ENCODE data around the gene CDKL1.

DNA sequence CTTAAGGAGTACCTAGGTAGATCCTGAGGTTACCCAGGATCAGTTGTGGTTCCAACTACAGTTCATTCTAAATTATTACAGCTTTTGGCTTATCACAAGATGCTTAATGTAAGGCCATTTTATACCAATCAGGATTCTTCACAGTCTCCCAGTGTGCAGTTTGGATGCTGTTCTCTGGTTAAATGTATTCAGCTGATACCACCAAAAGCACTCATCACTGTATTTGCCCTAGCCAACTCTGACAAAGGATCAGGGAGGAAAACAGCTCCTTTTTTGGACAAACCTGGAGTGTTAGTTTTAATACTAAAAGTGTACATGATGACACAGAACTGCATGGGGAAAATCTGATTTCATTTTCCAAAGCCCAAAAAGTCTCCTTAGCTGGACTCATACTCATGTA, 65.1 kb downstream of the CDKL1 start:
- TF ChIP-seq, protein P1, sequence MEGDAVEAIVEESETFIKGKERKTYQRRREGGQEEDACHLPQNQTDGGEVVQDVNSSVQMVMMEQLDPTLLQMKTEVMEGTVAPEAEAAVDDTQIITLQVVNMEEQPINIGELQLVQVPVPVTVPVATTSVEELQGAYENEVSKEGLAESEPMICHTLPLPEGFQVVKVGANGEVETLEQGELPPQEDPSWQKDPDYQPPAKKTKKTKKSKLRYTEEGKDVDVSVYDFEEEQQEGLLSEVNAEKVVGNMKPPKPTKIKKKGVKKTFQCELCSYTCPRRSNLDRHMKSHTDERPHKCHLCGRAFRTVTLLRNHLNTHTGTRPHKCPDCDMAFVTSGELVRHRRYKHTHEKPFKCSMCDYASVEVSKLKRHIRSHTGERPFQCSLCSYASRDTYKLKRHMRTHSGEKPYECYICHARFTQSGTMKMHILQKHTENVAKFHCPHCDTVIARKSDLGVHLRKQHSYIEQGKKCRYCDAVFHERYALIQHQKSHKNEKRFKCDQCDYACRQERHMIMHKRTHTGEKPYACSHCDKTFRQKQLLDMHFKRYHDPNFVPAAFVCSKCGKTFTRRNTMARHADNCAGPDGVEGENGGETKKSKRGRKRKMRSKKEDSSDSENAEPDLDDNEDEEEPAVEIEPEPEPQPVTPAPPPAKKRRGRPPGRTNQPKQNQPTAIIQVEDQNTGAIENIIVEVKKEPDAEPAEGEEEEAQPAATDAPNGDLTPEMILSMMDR (IDR thresholded peaks at IDR 0.05): no peak
- TF ChIP-seq POLR2A (IDR thresholded peaks at IDR 0.05): no peak

All from testis (tissue), 2 donors.